GM23248 (cell line): ENCODE measurements around the gene KRT14. TPM values are rescaled to one million over a fixed set of nuclear protein-coding genes. Genes with fewer than 3 reads are reported as not detected.
"Not testable (repeated sequence)": the region's sequence is repeated elsewhere in the genome, so short reads cannot be mapped to it uniquely, and the experiment has no call there.

Experiments used
- DNase-seq: peaks from one replicate; pipeline ENCODE4 v3.0.0-alpha.2; 2015
- H2AFZ ChIP-seq: fragments of 200-600 bp; sonication (generic); 2 replicates; pipeline ENCODE4 v1.6.1; 2016; ENCODE audit warnings: antibody characterized with exemption
- H3F3A ChIP-seq: fragments of 200-600 bp; sonication (generic); 2 replicates; pipeline ENCODE4 v1.6.1; 2016; ENCODE audit warnings: mild to moderate bottlenecking, antibody characterized with exemption, mixed run types; ENCODE audit not compliant: insufficient read depth
- H3K27ac ChIP-seq: fragments of 200-600 bp; sonication (generic); 2 replicates; pipeline ENCODE4 v1.5.1; 2016; ENCODE audit warnings: mild to moderate bottlenecking
- H3K27me3 ChIP-seq: fragments of 200-600 bp; sonication (generic); replicated peaks from 2 replicates; pipeline ENCODE4 v1.6.1; 2016; ENCODE audit warnings: mild to moderate bottlenecking; ENCODE audit not compliant: insufficient read depth
- H3K36me3 ChIP-seq: fragments of 200-600 bp; sonication (generic); 2 replicates; pipeline ENCODE4 v1.6.1; 2016; ENCODE audit warnings: low read depth, mild to moderate bottlenecking
- H3K4me1 ChIP-seq: fragments of 200-600 bp; sonication (generic); 2 replicates; pipeline ENCODE4 v1.6.1; 2016; ENCODE audit warnings: mild to moderate bottlenecking; ENCODE audit not compliant: insufficient read depth
- H3K4me2 ChIP-seq: fragments of 200-600 bp; sonication (generic); one replicate; pipeline ENCODE4 v1.6.1; 2016; ENCODE audit warnings: mild to moderate bottlenecking; ENCODE audit not compliant: unreplicated experiment
- H3K4me3 ChIP-seq: fragments of 200-600 bp; sonication (generic); 2 replicates; pipeline ENCODE4 v1.5.1; 2016; ENCODE audit warnings: mild to moderate bottlenecking
- H3K79me2 ChIP-seq: fragments of 200-600 bp; sonication (generic); 2 replicates; pipeline ENCODE4 v1.6.1; 2016; ENCODE audit warnings: mild to moderate bottlenecking; ENCODE audit not compliant: insufficient read depth
- H3K9ac ChIP-seq: fragments of 200-600 bp; sonication (generic); 2 replicates; pipeline ENCODE4 v1.6.1; 2016; ENCODE audit warnings: mild to moderate bottlenecking
- H3K9me2 ChIP-seq: fragments of 200-600 bp; sonication (generic); 2 replicates; pipeline ENCODE4 v1.6.1; 2016; ENCODE audit warnings: mixed run types, mild to moderate bottlenecking, moderate library complexity; ENCODE audit not compliant: insufficient read depth
- H3K9me3 ChIP-seq: fragments of 200-600 bp; sonication (generic); one replicate; pipeline ENCODE4 v1.6.1; 2017; ENCODE audit warnings: low read depth
- H4K20me1 ChIP-seq: fragments of 200-600 bp; sonication (generic); 2 replicates; pipeline ENCODE4 v1.6.0; 2016; ENCODE audit not compliant: insufficient read depth
- EZH2 ChIP-seq: fragments of 200-600 bp; sonication (generic); IDR thresholded peaks from 2 replicates; pipeline ENCODE4 v1.6.1; 2018; ENCODE audit warnings: antibody characterized with exemption, mild to moderate bottlenecking; ENCODE audit not compliant: insufficient read depth, poor library complexity, severe bottlenecking
- EZH2phosphoT487 ChIP-seq: fragments of 200-600 bp; sonication (generic); IDR thresholded peaks from 2 replicates; pipeline ENCODE4 v1.6.1; 2018; ENCODE audit warnings: antibody characterized with exemption, moderate library complexity, mild to moderate bottlenecking, low read depth; ENCODE audit not compliant: insufficient read depth
- WGBS, 2 experiments: methylation state at CpG; one replicate each; pipeline ENCODE4 v1.1.6; 2015 to 2017; ENCODE audit warnings: low lambda C conversion rate in 2 of 2, low coverage in 1 of 2; ENCODE audit errors: missing lambda C conversion rate in 2 of 2; 5-methylcytosine and 5-hydroxymethylcytosine counted together
- in situ Hi-C: fragments of 300-500 bp; cut with MboI; formaldehyde crosslinking; loops from 2 replicates; pipeline ENCODE4 v1.15.0; 2020
- polyA plus RNA-seq: library from polyadenylated mRNA; unstranded; fragments of >200 nt; fragmentation: Nextera tagmentation; extraction: Ambion mirVana; gene quantifications from 2 replicates; pipeline ENCODE4 v1.2.1, GENCODE V29; 2016
- total RNA-seq: library from RNA; depleted of rRNA; stranded (reverse); fragments of >200 nt; shearing (Covaris generic); gene quantifications from 2 replicates; pipeline ENCODE4 v1.2.3, GENCODE V29; 2014

Gene KRT14
- total and polyA plus RNA-seq, 2 experiments from 2014 or later = 0.93 TPM; not detected in 1

DNA sequence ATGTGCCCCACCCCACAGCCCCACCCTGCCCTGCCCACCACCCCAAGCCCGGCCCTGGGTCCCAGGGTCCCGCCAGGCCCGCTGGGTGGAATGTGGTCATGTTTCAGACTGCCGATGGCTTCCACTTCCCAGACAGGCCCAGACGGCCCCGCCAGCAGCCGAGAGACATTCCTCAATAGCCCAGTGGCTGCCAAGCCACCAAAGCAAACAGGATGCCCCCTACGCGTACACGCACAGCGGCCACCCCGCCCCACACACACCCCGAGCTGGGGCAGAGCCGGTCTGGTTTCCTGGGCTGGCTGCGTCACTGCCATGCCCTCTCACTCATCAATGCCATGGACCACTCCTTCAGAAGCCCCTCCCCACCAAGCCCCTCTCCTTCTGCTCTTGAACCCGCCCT, 38.9 kb upstream of the KRT14 start:
- no peaks in the 10 kb centered on the region for H3K27me3 ChIP-seq
- 76 to 80% methylated on average over 14 to 16 of the region's 16 CpGs for WGBS, 2 experiments
- TF ChIP-seq EZH2 = no peak

DNA sequence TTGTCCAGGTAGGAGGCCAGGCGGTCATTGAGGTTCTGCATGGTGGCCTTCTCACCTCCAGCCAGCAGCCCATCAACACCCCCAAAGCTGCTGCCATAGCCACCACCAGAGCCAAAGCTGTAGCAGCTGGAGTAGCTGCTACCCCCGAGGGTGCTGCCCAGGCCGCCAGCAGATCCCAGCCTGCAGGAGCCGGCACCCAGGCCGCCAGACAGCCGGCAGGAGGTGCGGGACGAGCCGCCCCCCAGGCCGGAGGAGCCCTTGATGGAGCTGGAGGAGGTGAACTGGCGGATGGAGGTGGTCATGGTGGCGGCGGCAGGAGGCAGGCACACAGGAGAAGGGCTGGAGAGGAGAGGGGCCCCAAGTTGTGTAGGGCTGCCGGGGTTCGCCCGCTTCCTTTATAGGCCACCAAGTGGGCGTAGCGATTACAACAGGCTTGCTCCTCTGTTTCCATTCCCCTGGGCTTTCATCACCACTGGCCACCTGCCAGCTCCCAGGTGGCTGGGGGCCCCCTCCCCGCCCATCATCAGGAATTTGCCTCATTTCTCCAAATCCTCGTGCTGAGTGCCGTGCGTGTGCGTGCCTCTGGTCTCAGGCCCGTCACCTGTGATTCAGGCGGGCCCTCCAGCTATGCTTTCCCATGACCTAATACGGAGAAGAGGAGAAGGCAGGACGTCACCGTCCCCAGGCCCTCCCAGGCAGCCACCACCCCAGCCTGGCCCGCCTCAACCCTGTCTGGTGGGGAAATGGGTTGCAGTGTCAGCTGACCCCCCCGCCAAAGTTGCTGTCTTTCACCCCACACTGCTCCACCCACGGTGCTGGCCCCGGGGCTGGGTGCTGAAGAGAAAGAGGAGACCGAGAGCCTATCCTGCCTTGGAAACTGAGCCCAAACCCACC, 37.8 kb upstream of the KRT14 start, which contains the start of gene KRT17:
Gene KRT17 (minus strand): TSS at position 368 of the 894 bp plus-strand sequence. CDS start 66 bp downstream, at position 302.
- Histone ChIP-seq H3K27ac (no peak within 1 kb of the TSS), H2AFZ (no peak within 1 kb of the TSS), H3K79me2 (no peaks in the 10 kb centered on the region), H3K9me3 (no peaks in the 10 kb centered on the region), H3K36me3 (no peaks in the 10 kb centered on the region), H3K4me3 (no peak within 1 kb of the TSS), H3K4me2 (no peak within 1 kb of the TSS), H3K9me2 (no peaks in the 10 kb centered on the region), H3K4me1 (no peaks in the 10 kb centered on the region), H3K27me3 (no peaks in the 10 kb centered on the region), H4K20me1 (no peaks in the 10 kb centered on the region), H3K9ac (no peak within 1 kb of the TSS), H3F3A (no peaks in the 10 kb centered on the region)
- DNase-seq = no peak
- WGBS, 2 experiments = 75 to 78% methylated on average over 31 to 32 of the region's 33 CpGs
- TF ChIP-seq EZH2phosphoT487 (no peak), EZH2 (no peak)
- in situ Hi-C loops = no loop called here

More for the DNA sequence above, 38.9 kb upstream of the KRT14 start:
- H3K9ac ChIP-seq = no peak overlapping the region
- no peak overlapping the region for H2AFZ ChIP-seq
- DNase-seq = no peak
- H3K27ac ChIP-seq = no peak overlapping the region
- no peak overlapping the region for H3K4me2 ChIP-seq
- no peaks in the 10 kb centered on the region for H3K79me2 ChIP-seq
- H3K4me1 ChIP-seq = no peaks in the 10 kb centered on the region
- H3K9me3 ChIP-seq = no peaks in the 10 kb centered on the region
- no peaks in the 10 kb centered on the region for H3K9me2 ChIP-seq
- H3F3A ChIP-seq = no peaks in the 10 kb centered on the region
- H3K36me3 ChIP-seq = no peaks in the 10 kb centered on the region
- H4K20me1 ChIP-seq = no peaks in the 10 kb centered on the region
- in situ Hi-C loops = no loop called here
- H3K4me3 ChIP-seq = no peak overlapping the region

DNA sequence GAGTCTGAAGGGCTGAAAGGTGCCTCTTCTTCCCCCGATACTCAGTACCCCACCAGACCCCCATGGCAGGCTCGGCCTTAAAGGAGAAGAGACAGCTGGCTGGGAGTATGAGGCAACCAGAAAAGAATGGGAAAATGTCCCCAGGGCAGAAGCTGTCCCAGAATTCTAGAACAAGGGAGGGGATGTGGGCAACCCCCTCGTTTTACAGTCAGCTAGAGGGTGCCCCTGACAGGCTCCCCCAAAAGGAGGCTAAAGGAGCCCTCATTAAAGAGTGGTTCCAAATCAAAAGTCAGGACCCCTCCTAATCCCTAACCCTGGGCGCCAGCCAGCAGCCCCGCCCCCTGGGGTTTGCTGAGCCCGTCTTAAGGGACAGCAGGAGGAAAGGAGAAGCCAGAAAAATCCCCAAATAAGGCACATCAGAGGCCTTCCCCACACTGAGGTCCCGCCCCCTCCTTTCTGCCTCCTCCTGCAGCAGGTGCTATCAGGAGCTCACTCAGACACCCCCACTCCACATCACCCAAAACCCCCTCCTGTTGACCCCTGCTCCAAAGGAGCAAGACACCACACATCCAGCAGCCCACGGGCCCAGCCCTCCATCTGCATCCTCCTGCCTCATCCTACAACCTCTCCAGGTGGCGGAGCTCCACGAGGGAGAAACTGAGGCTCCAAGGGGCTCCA, 36.6 kb upstream of the KRT14 start:
- DNase-seq, H3K9me3 ChIP-seq, H3F3A ChIP-seq, H3K4me3 ChIP-seq, in situ Hi-C loops, H3K9me2 ChIP-seq, H3K27me3 ChIP-seq, H3K27ac ChIP-seq, H3K79me2 ChIP-seq, H3K9ac ChIP-seq, H3K4me2 ChIP-seq, H3K36me3 ChIP-seq, H2AFZ ChIP-seq, H3K4me1 ChIP-seq, H4K20me1 ChIP-seq: not testable (repeated sequence)
- WGBS, 2 experiments = 43% methylated on average over 9 of the region's 10 CpGs

DNA sequence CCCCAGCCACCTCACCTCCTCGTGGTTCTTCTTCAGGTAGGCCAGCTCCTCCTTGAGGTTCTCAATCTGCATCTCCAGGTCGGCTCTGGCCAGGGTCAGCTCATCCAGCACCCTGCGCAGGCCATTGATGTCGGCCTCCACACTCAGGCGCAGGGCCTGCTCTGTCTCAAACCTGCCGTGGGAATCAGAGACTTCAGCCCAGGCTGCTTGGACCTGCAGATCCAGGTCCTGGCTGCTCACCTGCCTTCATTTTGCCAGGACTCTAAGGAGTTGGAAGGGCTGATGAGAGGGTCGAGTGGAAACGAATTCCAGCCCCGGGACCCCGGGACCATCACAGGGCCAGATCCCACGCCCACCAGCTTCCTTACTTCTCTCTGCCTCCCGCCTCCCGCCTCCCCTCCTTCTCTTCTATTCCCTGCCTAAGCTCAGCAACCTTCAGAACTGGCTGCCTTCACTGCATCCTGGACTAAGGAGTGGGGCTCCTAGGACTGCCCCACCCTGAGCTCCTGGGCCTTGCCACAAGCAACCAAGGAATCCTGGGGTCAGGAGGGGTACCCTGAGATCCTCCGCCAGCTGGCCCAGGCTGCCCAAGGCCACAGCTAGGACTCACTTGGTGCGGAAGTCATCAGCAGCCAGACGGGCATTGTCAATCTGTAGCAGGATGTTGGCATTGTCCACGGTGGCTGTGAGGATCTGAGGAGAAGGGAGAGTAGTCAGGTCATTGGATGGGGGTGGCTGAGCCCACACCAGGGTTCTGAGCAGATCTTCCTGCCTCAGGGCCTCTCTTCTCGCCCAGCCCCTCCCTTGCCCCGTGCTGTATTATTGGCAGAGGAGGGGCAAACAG, 35.9 kb upstream of the KRT14 start:
- H3K27me3 ChIP-seq, H3K4me1 ChIP-seq, H2AFZ ChIP-seq, H3K4me2 ChIP-seq, H3K4me3 ChIP-seq, H4K20me1 ChIP-seq, H3F3A ChIP-seq, H3K79me2 ChIP-seq, H3K9me3 ChIP-seq, in situ Hi-C loops, H3K36me3 ChIP-seq, H3K9me2 ChIP-seq, DNase-seq, H3K27ac ChIP-seq, H3K9ac ChIP-seq: not testable (repeated sequence)
- WGBS, 2 experiments = 64 to 70% methylated on average over 12 to 19 of the region's 19 CpGs
